GM23338 (cell line): ENCODE results near the gene GSN. TPM values are rescaled to one million over a fixed set of nuclear protein-coding genes. Genes with fewer than 3 reads are reported as not detected.

ENCODE experiments used
- EZH2phosphoT487 ChIP-seq: fragments of 200-600 bp; sonication (generic); IDR thresholded peaks from one replicate; pipeline ENCODE4 v1.8.1; 2018; ENCODE audit warnings: antibody characterized with exemption; ENCODE audit not compliant: unreplicated experiment
- POLR2AphosphoS5 ChIP-seq: IDR thresholded peaks from 2 replicates; pipeline ENCODE4 v1.6.1; 2016; ENCODE audit warnings: antibody characterized with exemption, low read depth
- polyA plus RNA-seq: library from polyadenylated mRNA; unstranded; fragments of >200 nt; fragmentation: Nextera tagmentation; extraction: Ambion mirVana; gene quantifications from 2 replicates; pipeline ENCODE4 v1.2.1, GENCODE V29; 2016
- total RNA-seq: library from RNA; depleted of rRNA; stranded (reverse); fragments of >200 nt; shearing (Covaris generic); gene quantifications from 2 replicates; pipeline ENCODE4 v1.2.3, GENCODE V29; 2014
- TF ChIP-seq, protein P1 (sequence below): fragments of 250-450 bp; sonication (Bioruptor Pico); IDR thresholded peaks from 2 replicates; pipeline ENCODE4 v1.5.0; 2020; ENCODE audit warnings: mild to moderate bottlenecking, moderate library complexity
- TF ChIP-seq, protein P2 (sequence below), 2 experiments: fragments of 200-600 bp in 1 of 2; sonication (generic) in 1 of 2; conservative IDR thresholded peaks; 2 replicates each; pipeline versions ENCODE4 v1.5.1 to v1.6.1; 2016 to 2017; ENCODE audit warnings: antibody characterized with exemption in 2 of 2, low read depth in 2 of 2, mild to moderate bottlenecking in 2 of 2, moderate library complexity in 1 of 2
- TF ChIP-seq, protein P3 (sequence below): IDR thresholded peaks from 2 replicates; pipeline ENCODE4 v1.6.1; 2016; ENCODE audit warnings: antibody characterized with exemption

GSN gene
- total and polyA plus RNA-seq, 2 experiments from 2014 or later, result 30.2 to 85.7 TPM

DNA sequence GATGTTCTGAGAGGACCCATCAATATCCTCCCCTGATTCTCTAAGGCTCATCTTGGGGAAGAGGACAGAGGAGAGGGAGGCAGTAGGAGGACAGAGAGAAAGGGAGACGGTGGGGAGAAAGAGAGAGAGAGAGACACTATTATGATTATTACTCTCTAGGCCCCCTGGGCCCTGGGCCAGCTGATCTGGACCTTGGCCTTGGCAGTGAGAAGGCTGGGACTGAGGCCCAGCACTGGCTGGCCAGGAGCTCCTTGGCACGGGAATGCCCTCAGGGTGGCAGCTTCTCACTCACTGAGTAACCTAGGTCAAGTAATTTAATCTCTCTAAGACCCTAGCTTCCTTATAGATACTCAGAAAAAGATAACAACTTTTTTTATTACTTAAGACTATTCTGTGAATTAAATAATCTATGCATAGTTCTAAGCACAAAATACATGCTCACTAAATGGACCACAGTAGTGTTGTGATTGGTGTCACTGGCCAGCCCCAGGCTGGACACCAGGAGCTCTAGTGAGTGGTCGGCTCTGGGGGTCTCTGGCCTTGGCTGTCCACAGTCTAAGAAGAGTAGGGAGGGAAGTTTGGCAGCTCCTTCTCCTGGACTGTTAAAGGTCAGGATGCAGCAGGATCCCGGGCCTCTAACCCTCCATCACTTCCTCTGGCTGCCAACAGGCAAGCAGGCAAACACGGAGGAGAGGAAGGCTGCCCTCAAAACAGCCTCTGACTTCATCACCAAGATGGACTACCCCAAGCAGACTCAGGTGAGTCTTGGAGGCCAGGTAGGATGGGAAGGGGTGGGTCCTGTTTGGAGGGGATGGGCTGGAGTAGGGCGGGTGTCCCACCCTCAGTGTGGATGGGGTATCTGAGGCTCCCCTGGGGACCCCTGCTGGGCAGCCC, 50.0 kb downstream of the GSN start (continued):
- TF ChIP-seq, protein P1, sequence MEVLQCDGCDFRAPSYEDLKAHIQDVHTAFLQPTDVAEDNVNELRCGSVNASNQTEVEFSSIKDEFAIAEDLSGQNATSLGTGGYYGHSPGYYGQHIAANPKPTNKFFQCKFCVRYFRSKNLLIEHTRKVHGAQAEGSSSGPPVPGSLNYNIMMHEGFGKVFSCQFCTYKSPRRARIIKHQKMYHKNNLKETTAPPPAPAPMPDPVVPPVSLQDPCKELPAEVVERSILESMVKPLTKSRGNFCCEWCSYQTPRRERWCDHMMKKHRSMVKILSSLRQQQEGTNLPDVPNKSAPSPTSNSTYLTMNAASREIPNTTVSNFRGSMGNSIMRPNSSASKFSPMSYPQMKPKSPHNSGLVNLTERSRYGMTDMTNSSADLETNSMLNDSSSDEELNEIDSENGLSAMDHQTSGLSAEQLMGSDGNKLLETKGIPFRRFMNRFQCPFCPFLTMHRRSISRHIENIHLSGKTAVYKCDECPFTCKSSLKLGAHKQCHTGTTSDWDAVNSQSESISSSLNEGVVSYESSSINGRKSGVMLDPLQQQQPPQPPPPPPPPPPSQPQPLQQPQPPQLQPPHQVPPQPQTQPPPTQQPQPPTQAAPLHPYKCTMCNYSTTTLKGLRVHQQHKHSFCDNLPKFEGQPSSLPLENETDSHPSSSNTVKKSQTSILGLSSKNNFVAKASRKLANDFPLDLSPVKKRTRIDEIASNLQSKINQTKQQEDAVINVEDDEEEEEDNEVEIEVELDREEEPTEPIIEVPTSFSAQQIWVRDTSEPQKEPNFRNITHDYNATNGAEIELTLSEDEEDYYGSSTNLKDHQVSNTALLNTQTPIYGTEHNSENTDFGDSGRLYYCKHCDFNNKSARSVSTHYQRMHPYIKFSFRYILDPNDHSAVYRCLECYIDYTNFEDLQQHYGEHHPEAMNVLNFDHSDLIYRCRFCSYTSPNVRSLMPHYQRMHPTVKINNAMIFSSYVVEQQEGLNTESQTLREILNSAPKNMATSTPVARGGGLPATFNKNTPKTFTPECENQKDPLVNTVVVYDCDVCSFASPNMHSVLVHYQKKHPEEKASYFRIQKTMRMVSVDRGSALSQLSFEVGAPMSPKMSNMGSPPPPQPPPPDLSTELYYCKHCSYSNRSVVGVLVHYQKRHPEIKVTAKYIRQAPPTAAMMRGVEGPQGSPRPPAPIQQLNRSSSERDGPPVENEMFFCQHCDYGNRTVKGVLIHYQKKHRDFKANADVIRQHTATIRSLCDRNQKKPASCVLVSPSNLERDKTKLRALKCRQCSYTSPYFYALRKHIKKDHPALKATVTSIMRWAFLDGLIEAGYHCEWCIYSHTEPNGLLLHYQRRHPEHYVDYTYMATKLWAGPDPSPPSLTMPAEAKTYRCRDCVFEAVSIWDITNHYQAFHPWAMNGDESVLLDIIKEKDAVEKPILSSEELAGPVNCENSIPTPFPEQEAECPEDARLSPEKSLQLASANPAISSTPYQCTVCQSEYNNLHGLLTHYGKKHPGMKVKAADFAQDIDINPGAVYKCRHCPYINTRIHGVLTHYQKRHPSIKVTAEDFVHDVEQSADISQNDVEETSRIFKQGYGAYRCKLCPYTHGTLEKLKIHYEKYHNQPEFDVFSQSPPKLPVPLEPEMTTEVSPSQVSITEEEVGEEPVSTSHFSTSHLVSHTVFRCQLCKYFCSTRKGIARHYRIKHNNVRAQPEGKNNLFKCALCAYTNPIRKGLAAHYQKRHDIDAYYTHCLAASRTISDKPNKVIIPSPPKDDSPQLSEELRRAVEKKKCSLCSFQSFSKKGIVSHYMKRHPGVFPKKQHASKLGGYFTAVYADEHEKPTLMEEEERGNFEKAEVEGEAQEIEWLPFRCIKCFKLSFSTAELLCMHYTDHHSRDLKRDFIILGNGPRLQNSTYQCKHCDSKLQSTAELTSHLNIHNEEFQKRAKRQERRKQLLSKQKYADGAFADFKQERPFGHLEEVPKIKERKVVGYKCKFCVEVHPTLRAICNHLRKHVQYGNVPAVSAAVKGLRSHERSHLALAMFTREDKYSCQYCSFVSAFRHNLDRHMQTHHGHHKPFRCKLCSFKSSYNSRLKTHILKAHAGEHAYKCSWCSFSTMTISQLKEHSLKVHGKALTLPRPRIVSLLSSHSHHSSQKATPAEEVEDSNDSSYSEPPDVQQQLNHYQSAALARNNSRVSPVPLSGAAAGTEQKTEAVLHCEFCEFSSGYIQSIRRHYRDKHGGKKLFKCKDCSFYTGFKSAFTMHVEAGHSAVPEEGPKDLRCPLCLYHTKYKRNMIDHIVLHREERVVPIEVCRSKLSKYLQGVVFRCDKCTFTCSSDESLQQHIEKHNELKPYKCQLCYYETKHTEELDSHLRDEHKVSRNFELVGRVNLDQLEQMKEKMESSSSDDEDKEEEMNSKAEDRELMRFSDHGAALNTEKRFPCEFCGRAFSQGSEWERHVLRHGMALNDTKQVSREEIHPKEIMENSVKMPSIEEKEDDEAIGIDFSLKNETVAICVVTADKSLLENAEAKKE (CRISPR knock-in tag), result no peak
- TF ChIP-seq EZH2phosphoT487 (no peak), POLR2AphosphoS5 (no peak)
- TF ChIP-seq, protein P2, sequence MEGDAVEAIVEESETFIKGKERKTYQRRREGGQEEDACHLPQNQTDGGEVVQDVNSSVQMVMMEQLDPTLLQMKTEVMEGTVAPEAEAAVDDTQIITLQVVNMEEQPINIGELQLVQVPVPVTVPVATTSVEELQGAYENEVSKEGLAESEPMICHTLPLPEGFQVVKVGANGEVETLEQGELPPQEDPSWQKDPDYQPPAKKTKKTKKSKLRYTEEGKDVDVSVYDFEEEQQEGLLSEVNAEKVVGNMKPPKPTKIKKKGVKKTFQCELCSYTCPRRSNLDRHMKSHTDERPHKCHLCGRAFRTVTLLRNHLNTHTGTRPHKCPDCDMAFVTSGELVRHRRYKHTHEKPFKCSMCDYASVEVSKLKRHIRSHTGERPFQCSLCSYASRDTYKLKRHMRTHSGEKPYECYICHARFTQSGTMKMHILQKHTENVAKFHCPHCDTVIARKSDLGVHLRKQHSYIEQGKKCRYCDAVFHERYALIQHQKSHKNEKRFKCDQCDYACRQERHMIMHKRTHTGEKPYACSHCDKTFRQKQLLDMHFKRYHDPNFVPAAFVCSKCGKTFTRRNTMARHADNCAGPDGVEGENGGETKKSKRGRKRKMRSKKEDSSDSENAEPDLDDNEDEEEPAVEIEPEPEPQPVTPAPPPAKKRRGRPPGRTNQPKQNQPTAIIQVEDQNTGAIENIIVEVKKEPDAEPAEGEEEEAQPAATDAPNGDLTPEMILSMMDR (conservative IDR thresholded peaks at IDR 0.05; ENCODE audit: low read depth in 2 of 2), result no peak
- TF ChIP-seq, protein P3, sequence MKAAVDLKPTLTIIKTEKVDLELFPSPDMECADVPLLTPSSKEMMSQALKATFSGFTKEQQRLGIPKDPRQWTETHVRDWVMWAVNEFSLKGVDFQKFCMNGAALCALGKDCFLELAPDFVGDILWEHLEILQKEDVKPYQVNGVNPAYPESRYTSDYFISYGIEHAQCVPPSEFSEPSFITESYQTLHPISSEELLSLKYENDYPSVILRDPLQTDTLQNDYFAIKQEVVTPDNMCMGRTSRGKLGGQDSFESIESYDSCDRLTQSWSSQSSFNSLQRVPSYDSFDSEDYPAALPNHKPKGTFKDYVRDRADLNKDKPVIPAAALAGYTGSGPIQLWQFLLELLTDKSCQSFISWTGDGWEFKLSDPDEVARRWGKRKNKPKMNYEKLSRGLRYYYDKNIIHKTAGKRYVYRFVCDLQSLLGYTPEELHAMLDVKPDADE, result no peak
